H9 (cell line): ENCODE measurements around the gene PDE3A. TPM values are rescaled to one million over a fixed set of nuclear protein-coding genes. Genes with fewer than 3 reads are reported as not detected.

Experiments
- DNase-seq: peaks from one replicate; pipeline ENCODE4 v3.0.0-alpha.2; 2017
- H2AFZ ChIP-seq: one replicate; pipeline ENCODE4 v1.6.1; 2013; ENCODE audit warnings: mild to moderate bottlenecking, low read length, control low read depth, moderate library complexity
- H2AK5ac ChIP-seq: 2 replicates; pipeline ENCODE4 v1.6.1; 2013; ENCODE audit warnings: low read length, control low read depth, mixed read lengths; ENCODE audit not compliant: insufficient read length
- H2BK120ac ChIP-seq: one replicate; pipeline ENCODE4 v1.6.1; 2013; ENCODE audit warnings: low read depth, mild to moderate bottlenecking, low read length, control low read depth, inconsistent platforms; ENCODE audit not compliant: poor library complexity, severe bottlenecking
- H2BK12ac ChIP-seq: 2 replicates; pipeline ENCODE4 v1.6.1; 2013; ENCODE audit warnings: low read length, control low read depth, mixed read lengths, low read depth; ENCODE audit not compliant: insufficient read length
- H2BK15ac ChIP-seq: 2 replicates; pipeline ENCODE4 v1.6.1; 2013; ENCODE audit warnings: low read depth, low read length, control low read depth
- H2BK20ac ChIP-seq: one replicate; pipeline ENCODE4 v1.6.1; 2013; ENCODE audit warnings: low read depth, mild to moderate bottlenecking, low read length, control low read depth, inconsistent platforms; ENCODE audit not compliant: poor library complexity, severe bottlenecking
- H2BK5ac ChIP-seq: 2 replicates; pipeline ENCODE4 v1.6.1; 2013; ENCODE audit warnings: low read length, control low read depth, mixed read lengths; ENCODE audit not compliant: insufficient read length
- H3K14ac ChIP-seq: 2 replicates; pipeline ENCODE4 v1.6.1; 2013; ENCODE audit warnings: low read length, control low read depth; ENCODE audit not compliant: insufficient read depth
- H3K18ac ChIP-seq: 2 replicates; pipeline ENCODE4 v1.6.1; 2013; ENCODE audit warnings: low read depth, mild to moderate bottlenecking, mixed read lengths, low read length, control low read depth; ENCODE audit not compliant: insufficient read length
- H3K23ac ChIP-seq: 2 replicates; pipeline ENCODE4 v1.6.1; 2013; ENCODE audit warnings: low read length, control low read depth, mixed read lengths, low read depth; ENCODE audit not compliant: insufficient read length
- H3K23me2 ChIP-seq: 2 replicates; pipeline ENCODE4 v1.6.1; 2013; ENCODE audit warnings: low read depth, mild to moderate bottlenecking, mixed read lengths, low read length, control low read depth; ENCODE audit not compliant: insufficient read length, poor library complexity, severe bottlenecking
- H3K27ac ChIP-seq: 2 replicates; pipeline ENCODE4 v1.5.1; 2013; ENCODE audit warnings: low read length, control low read depth, mixed read lengths, low read depth; ENCODE audit not compliant: insufficient read length
- H3K27me3 ChIP-seq: 2 replicates; pipeline ENCODE4 v1.6.1; 2013; ENCODE audit warnings: low read length, control low read depth, inconsistent platforms; ENCODE audit not compliant: insufficient read depth
- H3K4ac ChIP-seq: 2 replicates; pipeline ENCODE4 v1.6.1; 2013; ENCODE audit warnings: low read depth, mild to moderate bottlenecking, control low read depth, inconsistent platforms, low read length, moderate library complexity
- H3K4me1 ChIP-seq: 2 replicates; pipeline ENCODE4 v1.6.1; 2013; ENCODE audit warnings: low read length, control low read depth, inconsistent platforms; ENCODE audit not compliant: insufficient read depth
- H3K4me2 ChIP-seq: 2 replicates; pipeline ENCODE4 v1.6.1; 2013; ENCODE audit warnings: low read length, control low read depth, mixed read lengths; ENCODE audit not compliant: insufficient read length, insufficient read depth
- H3K56ac ChIP-seq: 2 replicates; pipeline ENCODE4 v1.6.1; 2013; ENCODE audit warnings: low read depth, mild to moderate bottlenecking, mixed read lengths, low read length, control low read depth; ENCODE audit not compliant: insufficient read length
- H3K79me1 ChIP-seq: 2 replicates; pipeline ENCODE4 v1.6.1; 2013; ENCODE audit warnings: low read depth, mild to moderate bottlenecking, moderate library complexity, low read length, control low read depth, inconsistent platforms; ENCODE audit not compliant: insufficient read depth, poor library complexity, severe bottlenecking
- H3K79me2 ChIP-seq: 2 replicates; pipeline ENCODE4 v1.6.1; 2013; ENCODE audit warnings: low read length, control low read depth, inconsistent platforms; ENCODE audit not compliant: insufficient read depth
- H3K9ac ChIP-seq: 2 replicates; pipeline ENCODE4 v1.6.1; 2013; ENCODE audit warnings: low read length, control low read depth, mixed read lengths; ENCODE audit not compliant: insufficient read length; ENCODE audit errors: extremely low read depth
- H3K9me3 ChIP-seq: one replicate; pipeline ENCODE4 v1.6.1; 2013; ENCODE audit warnings: low read depth, low read length, inconsistent platforms; ENCODE audit not compliant: control insufficient read depth
- H3T11ph ChIP-seq: one replicate; pipeline ENCODE4 v1.6.1; 2013; ENCODE audit warnings: mild to moderate bottlenecking, low read length, control low read depth, inconsistent platforms
- H4K20me1 ChIP-seq: one replicate; pipeline ENCODE4 v1.6.1; 2013; ENCODE audit not compliant: control insufficient read depth, insufficient read length, insufficient read depth
- H4K5ac ChIP-seq: 2 replicates; pipeline ENCODE4 v1.6.1; 2013; ENCODE audit warnings: low read depth, mild to moderate bottlenecking, mixed read lengths, low read length, control low read depth; ENCODE audit not compliant: insufficient read length
- H4K8ac ChIP-seq: replicated peaks from 2 replicates; pipeline ENCODE4 v1.6.1; 2013; ENCODE audit warnings: low read length, control low read depth, mixed read lengths, low read depth; ENCODE audit not compliant: insufficient read length
- H4K91ac ChIP-seq: 2 replicates; pipeline ENCODE4 v1.6.1; 2013; ENCODE audit warnings: low read depth, mild to moderate bottlenecking, moderate library complexity, mixed read lengths, low read length, control low read depth; ENCODE audit not compliant: insufficient read length
- H3K27ac Mint-ChIP-seq, 3 experiments: 2 replicates in 2 of 3; 3 replicates in 1 of 3; pipeline ENCODE4 v1.8.0; 2020 to 2021; ENCODE audit warnings: mixed read lengths in 3 of 3, mild to moderate bottlenecking in 1 of 3, moderate library complexity in 1 of 3
- H3K27me3 Mint-ChIP-seq: 2 replicates; pipeline ENCODE4 v1.8.0; 2021; ENCODE audit warnings: low read depth, mild to moderate bottlenecking, moderate library complexity, mixed read lengths
- H3K36me3 Mint-ChIP-seq, 3 experiments: 2 replicates in 2 of 3; 3 replicates in 1 of 3; pipeline ENCODE4 v1.8.0; 2020 to 2021; ENCODE audit warnings: low read depth in 3 of 3, mixed read lengths in 3 of 3; ENCODE audit not compliant: insufficient read depth in 1 of 3
- H3K4me1 Mint-ChIP-seq, 2 experiments: 2 replicates each; pipeline ENCODE4 v1.8.0; 2020; ENCODE audit warnings: mixed read lengths in 2 of 2
- H3K4me3 Mint-ChIP-seq, 2 experiments: 2 replicates in 1 of 2; 3 replicates in 1 of 2; pipeline ENCODE4 v1.8.0; 2020 to 2021; ENCODE audit warnings: mild to moderate bottlenecking in 2 of 2, mixed read lengths in 2 of 2, moderate library complexity in 1 of 2
- H3K9me3 Mint-ChIP-seq, 2 experiments: 2 replicates in 1 of 2; 3 replicates in 1 of 2; pipeline ENCODE4 v1.8.0; 2020; ENCODE audit warnings: mild to moderate bottlenecking in 2 of 2, mixed read lengths in 2 of 2, moderate library complexity in 1 of 2
- total RNA-seq: library from RNA; stranded (reverse); gene quantifications from 2 replicates; pipeline ENCODE4 v1.2.1, GENCODE V29; 2021
- TF ChIP-seq, protein P1 (sequence below): fragments of 200-600 bp; sonication (generic); conservative IDR thresholded peaks from 3 replicates; pipeline ENCODE4 v1.8.0; 2021; ENCODE audit warnings: antibody characterized with exemption, mild to moderate bottlenecking

Gene PDE3A
- total RNA-seq, 1 experiment from 2014 or later, result 3.0 TPM

DNA sequence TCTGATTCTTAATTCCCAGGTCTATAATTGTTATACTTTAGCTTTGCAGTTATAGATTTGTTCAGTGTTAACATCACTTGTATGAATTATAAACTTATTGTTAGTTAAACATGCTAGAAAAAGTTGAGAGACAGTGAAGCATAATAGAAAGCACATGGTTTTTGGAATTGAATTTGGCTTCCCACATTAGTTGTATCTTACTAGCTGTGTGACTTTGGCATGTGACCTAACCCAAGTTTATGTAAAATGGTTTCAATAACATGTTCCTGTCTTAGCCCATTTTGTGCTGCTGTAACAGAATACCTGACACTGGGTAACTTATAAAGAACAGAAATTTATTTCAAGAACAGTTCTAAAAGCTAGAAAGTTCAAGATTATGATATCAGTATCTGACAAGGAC lies 146.3 kb downstream of the PDE3A start:
- no peaks in the 10 kb centered on the region for H3K27me3 Mint-ChIP-seq
- H3K9ac ChIP-seq, result no peak overlapping the region
- H4K20me1 ChIP-seq, result no peaks in the 10 kb centered on the region
- H3T11ph ChIP-seq, result no peak overlapping the region
- no peak overlapping the region for H4K8ac ChIP-seq
- no peaks in the 10 kb centered on the region for H3K36me3 Mint-ChIP-seq
- H2BK15ac ChIP-seq, result no peak overlapping the region
- H3K4me2 ChIP-seq, result no peak overlapping the region
- H3K4me1 ChIP-seq, result no peaks in the 10 kb centered on the region
- no peak overlapping the region for H3K14ac ChIP-seq
- H2AK5ac ChIP-seq, result no peak overlapping the region
- no peak for DNase-seq
- no peaks in the 10 kb centered on the region for H3K79me1 ChIP-seq
- H3K27me3 ChIP-seq, result no peaks in the 10 kb centered on the region
- no peak overlapping the region for H3K18ac ChIP-seq
- H3K9me3 ChIP-seq, result no peaks in the 10 kb centered on the region
- H3K27ac ChIP-seq, result no peak overlapping the region
- no peaks in the 10 kb centered on the region for H3K23me2 ChIP-seq
- no peak overlapping the region for H2BK5ac ChIP-seq
- TF ChIP-seq, protein P1, sequence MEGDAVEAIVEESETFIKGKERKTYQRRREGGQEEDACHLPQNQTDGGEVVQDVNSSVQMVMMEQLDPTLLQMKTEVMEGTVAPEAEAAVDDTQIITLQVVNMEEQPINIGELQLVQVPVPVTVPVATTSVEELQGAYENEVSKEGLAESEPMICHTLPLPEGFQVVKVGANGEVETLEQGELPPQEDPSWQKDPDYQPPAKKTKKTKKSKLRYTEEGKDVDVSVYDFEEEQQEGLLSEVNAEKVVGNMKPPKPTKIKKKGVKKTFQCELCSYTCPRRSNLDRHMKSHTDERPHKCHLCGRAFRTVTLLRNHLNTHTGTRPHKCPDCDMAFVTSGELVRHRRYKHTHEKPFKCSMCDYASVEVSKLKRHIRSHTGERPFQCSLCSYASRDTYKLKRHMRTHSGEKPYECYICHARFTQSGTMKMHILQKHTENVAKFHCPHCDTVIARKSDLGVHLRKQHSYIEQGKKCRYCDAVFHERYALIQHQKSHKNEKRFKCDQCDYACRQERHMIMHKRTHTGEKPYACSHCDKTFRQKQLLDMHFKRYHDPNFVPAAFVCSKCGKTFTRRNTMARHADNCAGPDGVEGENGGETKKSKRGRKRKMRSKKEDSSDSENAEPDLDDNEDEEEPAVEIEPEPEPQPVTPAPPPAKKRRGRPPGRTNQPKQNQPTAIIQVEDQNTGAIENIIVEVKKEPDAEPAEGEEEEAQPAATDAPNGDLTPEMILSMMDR, result no peak
- H3K4ac ChIP-seq, result no peak overlapping the region
- H2BK20ac ChIP-seq, result no peak overlapping the region
- no peak overlapping the region for H2BK12ac ChIP-seq
- H3K23ac ChIP-seq, result no peak overlapping the region
- H3K9me3 Mint-ChIP-seq, result no peaks in the 10 kb centered on the region
- peaks cover 2% of the 10 kb centered on the region in 2 experiments for H3K4me1 Mint-ChIP-seq
- H4K5ac ChIP-seq, result no peak overlapping the region
- no peak overlapping the region for H3K27ac Mint-ChIP-seq
- no peak overlapping the region for H4K91ac ChIP-seq
- H3K4me3 Mint-ChIP-seq, result no peak overlapping the region
- no peak overlapping the region for H3K56ac ChIP-seq
- H3K79me2 ChIP-seq, result no peaks in the 10 kb centered on the region
- no peak overlapping the region for H2AFZ ChIP-seq
- no peak overlapping the region for H2BK120ac ChIP-seq
